Gastroesophageal sphincter (tissue), 4 donors: ENCODE measurements around the gene GLOD5. TPM values are rescaled to one million over a fixed set of nuclear protein-coding genes. Genes with fewer than 3 reads are reported as not detected.

Experiments used
- ATAC-seq: fragments of 150-250 bp; one replicate; pipeline ENCODE4 v1.9.1; 2016; ENCODE audit warnings: mild to moderate bottlenecking, moderate library complexity
- H3K27ac ChIP-seq, 4 donors: fragments of 200-600 bp; sonication (generic) in 3 of 4; 1 replicate in 3 of 4; 2 replicates in 1 of 4; pipeline ENCODE4 v1.5.1; 2016 to 2019
- H3K27me3 ChIP-seq: fragments of 200-600 bp; sonication (generic); one replicate; pipeline ENCODE4 v1.5.1; 2019
- H3K36me3 ChIP-seq, 2 donors: fragments of 200-600 bp; sonication (generic); one replicate each; pipeline ENCODE4 v1.5.1; 2019; ENCODE audit warnings: control low read depth in 1 of 2
- H3K4me1 ChIP-seq, 3 donors: fragments of 200-600 bp; sonication (generic); 1 replicate in 2 of 3; 2 replicates in 1 of 3; pipeline ENCODE4 v1.5.1; 2016 to 2019; ENCODE audit warnings: control low read depth in 2 of 3
- H3K4me3 ChIP-seq, 2 donors: fragments of 200-600 bp; sonication (generic); one replicate each; pipeline ENCODE4 v1.5.1; 2019; ENCODE audit warnings: mild to moderate bottlenecking in 1 of 2, moderate library complexity in 1 of 2
- H3K9me3 ChIP-seq, 3 donors: fragments of 200-600 bp; sonication (generic); one replicate each; pipeline ENCODE4 v1.5.1; 2017 to 2019; ENCODE audit warnings: control low read depth in 2 of 3
- CTCF ChIP-seq, 4 experiments: fragments of 200-600 bp in 2 of 4; fragments of 450-650 bp in 2 of 4; sonication (generic) in 1 of 4; IDR thresholded peaks; one replicate each; pipeline ENCODE4 v1.5.1; 2017 to 2019; ENCODE audit warnings: antibody characterized with exemption in 4 of 4, mild to moderate bottlenecking in 2 of 4, moderate library complexity in 2 of 4
- EP300 ChIP-seq: sonication (generic); formaldehyde crosslinking; IDR thresholded peaks from one replicate; pipeline ENCODE4 v1.6.1; 2017; ENCODE audit warnings: antibody characterized with exemption, mild to moderate bottlenecking
- POLR2A ChIP-seq, 2 donors: fragments of 450-650 bp; IDR thresholded peaks; one replicate each; pipeline ENCODE4 v1.6.1; 2017; ENCODE audit warnings: antibody characterized with exemption in 2 of 2, mild to moderate bottlenecking in 2 of 2, moderate library complexity in 1 of 2
- POLR2AphosphoS5 ChIP-seq: sonication (generic); formaldehyde crosslinking; IDR thresholded peaks from one replicate; pipeline ENCODE4 v1.6.1; 2017; ENCODE audit warnings: antibody characterized with exemption
- WGBS, 2 donors: methylation state at CpG; one replicate each; pipeline ENCODE4 v1.1.5; 2018; ENCODE audit warnings: low coverage in 1 of 2; 5-methylcytosine and 5-hydroxymethylcytosine counted together
- total RNA-seq, 4 donors: library from RNA; depleted of rRNA; stranded (reverse); fragments of >200 nt; gene quantifications; one replicate each; pipeline ENCODE4 v1.1.0, GENCODE V29; 2016

GLOD5 gene
- total RNA-seq, 4 donors from 2014 or later = not detected

GRCh38 chrX:48715876-48716502 is 45.6 kb upstream of the GLOD5 start:
- H3K27me3 ChIP-seq = no peaks in the 10 kb centered on the region
- ATAC-seq = no peak
- no peaks in the 10 kb centered on the region for H3K4me1 ChIP-seq
- no peak overlapping the region for H3K27ac ChIP-seq
- H3K36me3 ChIP-seq = no peaks in the 10 kb centered on the region
- no peaks in the 10 kb centered on the region for H3K9me3 ChIP-seq
- H3K4me3 ChIP-seq = no peak overlapping the region
- TF ChIP-seq CTCF (IDR thresholded peaks at IDR 0.05) = no peak
- TF ChIP-seq EP300 = no peak
- no peak for TF ChIP-seq POLR2A (IDR thresholded peaks at IDR 0.05)
- no peak for TF ChIP-seq POLR2AphosphoS5
- WGBS, 2 donors = 60 to 73% methylated on average over 3 to 4 of the region's 4 CpGs

GRCh38 chrX:48719958-48720357 is 41.6 kb upstream of the GLOD5 start:
- H3K27me3 ChIP-seq = no peaks in the 10 kb centered on the region
- no peak overlapping the region for H3K4me3 ChIP-seq
- no peaks in the 10 kb centered on the region for H3K36me3 ChIP-seq
- TF ChIP-seq POLR2AphosphoS5 (no peak), EP300 (no peak), CTCF (IDR thresholded peaks at IDR 0.05) (no peak), POLR2A (IDR thresholded peaks at IDR 0.05) (no peak)
- no peaks in the 10 kb centered on the region for H3K4me1 ChIP-seq
- H3K9me3 ChIP-seq = no peaks in the 10 kb centered on the region
- no peak overlapping the region for H3K27ac ChIP-seq
- 48% methylated on average over 2 of the region's 2 CpGs; no CpG with 5 or more reads in 1 of the 2 donors for WGBS, 2 donors
- no peak for ATAC-seq

- WGBS, 2 donors = 50% methylated on average over 1 of the region's 4 CpGs; no CpG with 5 or more reads in 1 of the 2 donors
- no peaks in the 10 kb centered on the region for H3K27me3 ChIP-seq
- no peak overlapping the region for H3K4me3 ChIP-seq
- no peaks in the 10 kb centered on the region for H3K9me3 ChIP-seq
- no peaks in the 10 kb centered on the region for H3K36me3 ChIP-seq
- H3K4me1 ChIP-seq = no peaks in the 10 kb centered on the region
- TF ChIP-seq POLR2A (IDR thresholded peaks at IDR 0.05) = no peak
- no peak for TF ChIP-seq EP300
- no peak for TF ChIP-seq POLR2AphosphoS5
- no peak for ATAC-seq
- H3K27ac ChIP-seq = no peak overlapping the region
Observed at GRCh38 chrX:48720577-48721250, 40.8 kb upstream of the GLOD5 start.

GRCh38 chrX:48721916-48722315 is 39.6 kb upstream of the GLOD5 start:
- Histone ChIP-seq H3K9me3 (no peaks in the 10 kb centered on the region), H3K36me3 (no peaks in the 10 kb centered on the region), H3K4me3 (no peak overlapping the region), H3K27ac (no peak overlapping the region), H3K4me1 (no peaks in the 10 kb centered on the region), H3K27me3 (no peaks in the 10 kb centered on the region)
- no peak for ATAC-seq
- no peak for TF ChIP-seq POLR2A (IDR thresholded peaks at IDR 0.05)
- TF ChIP-seq POLR2AphosphoS5 = no peak
- no peak for TF ChIP-seq EP300
- no peak for TF ChIP-seq CTCF (IDR thresholded peaks at IDR 0.05)

- TF ChIP-seq CTCF (IDR thresholded peaks at IDR 0.05) (no peak), EP300 (no peak), POLR2A (IDR thresholded peaks at IDR 0.05) (no peak), POLR2AphosphoS5 (no peak)
- no peaks in the 10 kb centered on the region for H3K9me3 ChIP-seq
- no peaks in the 10 kb centered on the region for H3K27me3 ChIP-seq
- no peaks in the 10 kb centered on the region for H3K36me3 ChIP-seq
- H3K27ac ChIP-seq = no peak overlapping the region
- ATAC-seq = no peak
- H3K4me3 ChIP-seq = no peak overlapping the region
- WGBS, 2 donors = 60% methylated on average over 1 of the region's 2 CpGs
- H3K4me1 ChIP-seq = no peaks in the 10 kb centered on the region
Observed at GRCh38 chrX:48726596-48726995, 35.0 kb upstream of the GLOD5 start.
